A673 (cell line): ENCODE data around the gene IARS2. TPM values are rescaled to one million over a fixed set of nuclear protein-coding genes. Genes with fewer than 3 reads are reported as not detected.

Source experiments
- BruUV-seq: library from RNA; stranded (reverse); fragments of 400-500 nt; replicated peaks from 2 replicates; lab custom pipeline; 2021; lab: Mats Ljungman, UMichigan
- CTCF ChIA-PET: fragments of 300-600 bp; sonication (Branson Sonifier 250); formaldehyde crosslinking; loops from one replicate; lab custom pipeline; 2022; ENCODE audit warnings: antibody characterized with exemption; lab: Charles Lee
- POLR2A ChIA-PET: fragments of 300-600 bp; sonication (Branson Sonifier 250); formaldehyde crosslinking; loops from one replicate; lab custom pipeline; 2022; ENCODE audit warnings: antibody characterized with exemption; ENCODE audit not compliant: low non-redundant PET; lab: Charles Lee
- DNase-seq: peaks from one replicate; pipeline ENCODE4 v3.0.0-alpha.2; 2015; ENCODE audit warnings: low spot score
- H3K27ac ChIP-seq: fragments of 200-600 bp; sonication (generic); 2 replicates; pipeline ENCODE4 v1.5.1; 2016; ENCODE audit warnings: mixed run types, low read depth, mild to moderate bottlenecking, mixed read lengths, antibody characterized with exemption, low read length; ENCODE audit not compliant: poor library complexity, severe bottlenecking
- H3K27me3 ChIP-seq: fragments of 200-600 bp; sonication (generic); replicated peaks from 2 replicates; pipeline ENCODE4 v1.6.1; 2017; ENCODE audit warnings: mixed run types, low read depth, mild to moderate bottlenecking, mixed read lengths, antibody characterized with exemption, low read length; ENCODE audit not compliant: insufficient read depth, poor library complexity
- H3K36me3 ChIP-seq: fragments of 200-600 bp; sonication (generic); 2 replicates; pipeline ENCODE4 v1.6.1; 2016; ENCODE audit warnings: mixed run types, mild to moderate bottlenecking, mixed read lengths, antibody characterized with exemption, low read length; ENCODE audit not compliant: insufficient read depth, poor library complexity, severe bottlenecking
- H3K4me1 ChIP-seq: fragments of 200-600 bp; sonication (generic); 2 replicates; pipeline ENCODE4 v1.6.1; 2017; ENCODE audit warnings: mixed run types, mild to moderate bottlenecking, mixed read lengths, antibody characterized with exemption, low read length; ENCODE audit not compliant: insufficient read depth, poor library complexity, severe bottlenecking
- H3K4me3 ChIP-seq: fragments of 200-600 bp; sonication (generic); 2 replicates; pipeline ENCODE4 v1.5.1; 2016; ENCODE audit warnings: low read depth, mixed run types, mild to moderate bottlenecking, mixed read lengths, low read length; ENCODE audit not compliant: poor library complexity, severe bottlenecking
- H3K9me3 ChIP-seq: fragments of 200-600 bp; sonication (generic); 2 replicates; pipeline ENCODE4 v1.6.1; 2016; ENCODE audit warnings: mixed run types, low read depth, mild to moderate bottlenecking, mixed read lengths, antibody characterized with exemption, low read length; ENCODE audit not compliant: poor library complexity, severe bottlenecking
- EZH2 ChIP-seq: fragments of 200-600 bp; sonication (generic); IDR thresholded peaks from 2 replicates; pipeline ENCODE4 v1.6.1; 2017; ENCODE audit warnings: borderline replicate concordance, low read depth, mild to moderate bottlenecking, mixed read lengths, antibody characterized with exemption, low read length; ENCODE audit not compliant: poor library complexity, severe bottlenecking
- intact Hi-C: fragments of 100-400 bp; cut with micrococcal nuclease; formaldehyde crosslinking; loops from one replicate; pipeline ENCODE4 v1.10.0; 2022; ENCODE audit not compliant: unreplicated experiment
- total RNA-seq: library from RNA; stranded (reverse); gene quantifications from 2 replicates; pipeline ENCODE4 v1.2.3, GENCODE V29; 2021
- TF ChIP-seq, protein P1 (sequence below): fragments of 300-800, 200-600 bp; sonication (generic); conservative IDR thresholded peaks from 2 replicates; pipeline ENCODE4 v1.5.1; 2017; ENCODE audit warnings: low read depth, mild to moderate bottlenecking, antibody characterized with exemption, low read length, moderate library complexity, mixed read lengths

IARS2 gene
- total RNA-seq, 1 experiment from 2014 or later = 80.5 TPM

DNA sequence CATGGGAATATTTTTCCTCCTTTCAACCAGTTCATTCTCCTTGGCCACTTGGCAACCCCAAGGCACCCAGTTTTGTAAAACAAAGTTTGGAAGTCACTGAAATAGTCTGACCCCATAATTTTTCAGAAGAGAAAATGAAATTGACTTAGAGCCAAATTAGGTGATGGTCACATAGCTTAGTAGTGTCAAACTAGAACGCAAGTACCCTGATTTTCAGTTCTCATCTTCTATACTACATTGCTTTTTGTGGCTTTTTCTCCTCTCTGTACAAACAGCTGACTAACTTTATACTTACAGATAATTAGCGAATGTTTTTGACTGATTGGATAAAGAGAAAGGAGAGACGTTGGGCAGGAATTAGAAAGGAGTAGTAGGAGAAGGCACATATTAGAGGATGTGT is 33.1 kb downstream of the IARS2 start:
- Histone ChIP-seq H3K27me3 (no peaks in the 10 kb centered on the region), H3K4me3 (no peak overlapping the region), H3K36me3 (peaks cover 17% of the 10 kb centered on the region), H3K27ac (no peak overlapping the region), H3K4me1 (peaks cover 8% of the 10 kb centered on the region), H3K9me3 (no peaks in the 10 kb centered on the region)
- no TSS peak for BruUV-seq
- intact Hi-C loops = no loop called here
- no peak for TF ChIP-seq EZH2
- TF ChIP-seq, protein P1, sequence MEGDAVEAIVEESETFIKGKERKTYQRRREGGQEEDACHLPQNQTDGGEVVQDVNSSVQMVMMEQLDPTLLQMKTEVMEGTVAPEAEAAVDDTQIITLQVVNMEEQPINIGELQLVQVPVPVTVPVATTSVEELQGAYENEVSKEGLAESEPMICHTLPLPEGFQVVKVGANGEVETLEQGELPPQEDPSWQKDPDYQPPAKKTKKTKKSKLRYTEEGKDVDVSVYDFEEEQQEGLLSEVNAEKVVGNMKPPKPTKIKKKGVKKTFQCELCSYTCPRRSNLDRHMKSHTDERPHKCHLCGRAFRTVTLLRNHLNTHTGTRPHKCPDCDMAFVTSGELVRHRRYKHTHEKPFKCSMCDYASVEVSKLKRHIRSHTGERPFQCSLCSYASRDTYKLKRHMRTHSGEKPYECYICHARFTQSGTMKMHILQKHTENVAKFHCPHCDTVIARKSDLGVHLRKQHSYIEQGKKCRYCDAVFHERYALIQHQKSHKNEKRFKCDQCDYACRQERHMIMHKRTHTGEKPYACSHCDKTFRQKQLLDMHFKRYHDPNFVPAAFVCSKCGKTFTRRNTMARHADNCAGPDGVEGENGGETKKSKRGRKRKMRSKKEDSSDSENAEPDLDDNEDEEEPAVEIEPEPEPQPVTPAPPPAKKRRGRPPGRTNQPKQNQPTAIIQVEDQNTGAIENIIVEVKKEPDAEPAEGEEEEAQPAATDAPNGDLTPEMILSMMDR = no peak
- CTCF ChIA-PET = no interaction called here
- POLR2A ChIA-PET = no interaction called here
- DNase-seq = no peak

DNA sequence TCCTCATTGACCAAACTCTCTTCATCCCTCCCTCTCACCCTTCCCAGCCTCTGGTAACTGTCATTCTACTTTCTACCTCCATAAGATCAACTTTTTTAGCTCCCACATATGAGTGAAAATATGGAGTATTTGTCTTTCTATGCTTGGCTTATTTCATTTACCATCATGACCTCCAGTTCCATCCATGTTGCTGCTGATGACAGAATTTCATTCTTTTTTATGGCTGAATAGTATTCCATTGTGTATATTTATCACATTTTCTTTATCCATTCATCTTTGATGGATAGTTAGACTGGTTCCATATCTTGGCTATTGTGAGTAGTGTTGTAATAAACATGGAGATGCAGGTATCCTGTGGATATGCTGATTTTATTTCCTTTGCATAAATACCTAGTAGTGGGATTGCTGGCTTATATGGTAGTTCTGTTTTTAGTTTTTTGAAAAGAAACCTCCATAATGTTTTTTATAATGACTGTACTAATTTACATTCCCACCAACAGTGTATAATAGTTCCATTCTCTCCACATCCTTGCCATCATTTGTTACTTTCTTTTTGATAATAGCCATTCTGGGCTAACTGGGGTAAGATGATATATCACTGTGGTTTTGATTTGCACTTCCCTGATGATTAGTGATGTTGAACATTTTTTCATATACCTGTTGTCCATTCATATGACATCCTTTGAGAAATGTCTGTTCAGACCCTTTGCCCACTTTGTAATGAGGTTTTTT is 35.7 kb downstream of the IARS2 start:
- ChIA-PET POLR2A (no interaction called here), CTCF (no interaction called here)
- H3K9me3 ChIP-seq = no peaks in the 10 kb centered on the region
- DNase-seq = no peak
- peaks cover 31% of the 10 kb centered on the region for H3K36me3 ChIP-seq
- no peak overlapping the region for H3K4me3 ChIP-seq
- no peaks in the 10 kb centered on the region for H3K4me1 ChIP-seq
- no peak for TF ChIP-seq EZH2
- TF ChIP-seq, protein P1 = no peak
- intact Hi-C loops = no loop called here
- no peak overlapping the region for H3K27ac ChIP-seq
- no peaks in the 10 kb centered on the region for H3K27me3 ChIP-seq
- no TSS peak for BruUV-seq

DNA sequence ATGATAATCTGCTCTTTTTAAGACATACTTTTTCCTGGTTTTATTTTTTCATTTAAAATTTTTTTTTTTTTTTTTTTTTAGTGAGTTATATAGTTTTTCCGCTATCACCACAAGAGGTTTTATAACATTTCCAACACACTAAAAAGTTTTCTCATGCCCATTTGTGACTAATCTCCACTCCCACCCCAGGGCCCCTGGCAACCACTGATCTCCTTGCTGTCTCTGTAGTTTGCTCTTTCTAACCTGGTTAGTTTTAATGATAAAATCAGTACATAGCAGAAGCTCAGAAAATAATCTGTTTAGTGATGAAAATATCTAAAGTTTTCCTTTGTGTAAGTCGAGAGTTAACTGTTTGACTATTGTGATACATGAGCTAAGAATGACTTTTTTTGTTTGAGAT is 41.8 kb downstream of the IARS2 start:
- no peak overlapping the region for H3K27ac ChIP-seq
- no peaks in the 10 kb centered on the region for H3K9me3 ChIP-seq
- no peak overlapping the region for H3K4me3 ChIP-seq
- CTCF ChIA-PET = no interaction called here
- POLR2A ChIA-PET = no interaction called here
- peaks cover 51% of the 10 kb centered on the region for H3K36me3 ChIP-seq
- intact Hi-C loops = no loop called here
- TF ChIP-seq, protein P1 = no peak
- TF ChIP-seq EZH2 = no peak
- DNase-seq = no peak
- no TSS peak for BruUV-seq
- no peaks in the 10 kb centered on the region for H3K27me3 ChIP-seq
- H3K4me1 ChIP-seq = no peaks in the 10 kb centered on the region
